Activated T-cell treated with anti-CD3 and anti-CD28 coated beads, Interleukin-2, amount 50 U/mL, for 72 hours (primary cell): ENCODE measurements around the gene CDH4. TPM values are rescaled to one million over a fixed set of nuclear protein-coding genes. Genes with fewer than 3 reads are reported as not detected.
"Not testable (repeated sequence)": the region's sequence is repeated elsewhere in the genome, so short reads cannot be mapped to it uniquely, and the experiment has no call there.

Experiments
- ATAC-seq, 2 donors: fragments of 150-1000 bp; cut with Tn5 transposase; replicated peaks in 1 of 2; 2 replicates each; pipeline ENCODE4 v1.10.0; 2021; ENCODE audit warnings: moderate library complexity in 2 of 2, mild to moderate bottlenecking in 1 of 2
- DNase-seq, 2 donors: peaks; one replicate each; pipeline ENCODE4 v3.0.0; 2021 to 2022; ENCODE audit warnings: mixed read lengths in 1 of 2
- H3K27ac Mint-ChIP-seq: one replicate; pipeline ENCODE4 v1.8.0; 2022; ENCODE audit warnings: mild to moderate bottlenecking, moderate library complexity, mixed read lengths
- H3K27me3 Mint-ChIP-seq: one replicate; pipeline ENCODE4 v1.8.0; 2022; ENCODE audit warnings: low read depth, mixed read lengths
- H3K36me3 Mint-ChIP-seq, 2 donors: one replicate each; pipeline ENCODE4 v1.8.0; 2022; ENCODE audit warnings: mixed read lengths in 2 of 2, mild to moderate bottlenecking in 1 of 2; ENCODE audit not compliant: insufficient read depth in 2 of 2
- H3K4me1 Mint-ChIP-seq: one replicate; pipeline ENCODE4 v1.8.0; 2022; ENCODE audit warnings: low read depth, mixed read lengths
- H3K4me3 Mint-ChIP-seq, 2 donors: one replicate each; pipeline ENCODE4 v1.8.0; 2022; ENCODE audit warnings: mild to moderate bottlenecking in 2 of 2, mixed read lengths in 2 of 2, moderate library complexity in 2 of 2
- H3K9me3 Mint-ChIP-seq, 2 donors: one replicate each; pipeline ENCODE4 v1.8.0; 2022; ENCODE audit warnings: mixed read lengths in 2 of 2
- total RNA-seq, 2 donors: library from RNA; stranded (reverse); gene quantifications; one replicate each; pipeline ENCODE4 v1.2.3, GENCODE V29; 2022

CDH4 gene
- total RNA-seq, 2 donors from 2014 or later = 0.17 to 0.35 TPM

GRCh38 chr20:61853073-61854005, 601.3 kb downstream of the CDH4 start:
- ATAC-seq (no peak), DNase-seq (no peak)
- Mint-ChIP-seq H3K27me3 (no peaks in the 10 kb centered on the region), H3K9me3 (no peaks in the 10 kb centered on the region), H3K4me3 (no peak overlapping the region), H3K27ac (no peak overlapping the region), H3K36me3 (no peaks in the 10 kb centered on the region), H3K4me1 (no peaks in the 10 kb centered on the region)

- not testable (repeated sequence) for H3K27ac Mint-ChIP-seq, H3K27me3 Mint-ChIP-seq, ATAC-seq, H3K9me3 Mint-ChIP-seq, H3K36me3 Mint-ChIP-seq, H3K4me3 Mint-ChIP-seq, DNase-seq, H3K4me1 Mint-ChIP-seq
These were observed 602.5 kb downstream of the CDH4 start for GRCh38 chr20:61854538-61854937.

- Mint-ChIP-seq H3K36me3 (no peaks in the 10 kb centered on the region), H3K4me3 (no peak overlapping the region), H3K27ac (no peak overlapping the region), H3K27me3 (no peaks in the 10 kb centered on the region), H3K4me1 (no peaks in the 10 kb centered on the region), H3K9me3 (no peaks in the 10 kb centered on the region)
- no peak for ATAC-seq
- DNase-seq = no peak
These were observed 603.2 kb downstream of the CDH4 start for GRCh38 chr20:61855286-61855685.

- Mint-ChIP-seq H3K27ac (no peak overlapping the region), H3K4me1 (no peaks in the 10 kb centered on the region), H3K4me3 (no peak overlapping the region), H3K36me3 (no peaks in the 10 kb centered on the region), H3K27me3 (no peaks in the 10 kb centered on the region), H3K9me3 (no peaks in the 10 kb centered on the region)
- DNase-seq (no peak), ATAC-seq (no peak)
These were observed 604.8 kb downstream of the CDH4 start for GRCh38 chr20:61856626-61857413.

DNA sequence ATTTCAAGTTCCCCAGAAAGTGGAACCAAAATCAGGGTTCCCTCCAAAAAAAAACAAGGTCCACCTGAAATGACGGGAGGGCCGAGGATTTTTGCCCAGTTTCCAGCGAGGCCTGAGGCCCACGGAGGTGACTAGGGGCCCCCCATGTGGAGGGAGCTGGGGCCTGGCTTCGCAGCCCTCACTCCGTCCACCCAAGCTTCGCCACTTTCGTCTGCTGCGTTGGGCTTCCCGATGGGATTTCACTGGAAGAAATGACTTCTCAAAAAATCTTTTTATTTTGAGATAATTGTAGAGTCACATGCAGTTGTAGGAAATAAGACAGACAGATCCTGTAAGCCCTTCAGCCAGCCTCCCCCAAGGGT, 605.3 kb downstream of the CDH4 start:
- Mint-ChIP-seq H3K4me3 (no peak overlapping the region), H3K27me3 (no peaks in the 10 kb centered on the region), H3K36me3 (no peaks in the 10 kb centered on the region), H3K9me3 (no peaks in the 10 kb centered on the region), H3K4me1 (no peaks in the 10 kb centered on the region), H3K27ac (no peak overlapping the region)
- no peak for ATAC-seq
- DNase-seq = no peak

DNA sequence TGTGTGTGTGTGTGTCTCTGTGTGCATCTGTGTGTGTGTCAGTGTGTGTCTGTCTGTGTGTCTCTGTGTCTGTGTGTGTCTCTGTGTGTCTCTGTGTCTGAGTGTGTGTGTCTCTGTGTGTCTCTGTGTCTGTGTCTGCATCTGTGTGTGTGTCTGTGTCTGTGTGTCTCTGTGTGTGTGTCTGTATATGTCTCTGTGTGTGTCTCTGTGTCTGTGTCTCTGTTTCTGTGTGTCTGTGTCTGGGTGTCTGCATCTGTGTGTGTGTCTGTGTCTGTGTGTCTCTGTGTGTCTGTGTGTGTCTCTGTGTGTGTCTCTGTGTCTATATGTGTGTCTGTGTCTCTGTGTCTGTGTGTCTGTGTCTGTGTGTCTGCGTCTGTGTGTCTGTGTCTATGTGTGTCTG, 605.8 kb downstream of the CDH4 start:
- no peaks in the 10 kb centered on the region for H3K36me3 Mint-ChIP-seq
- DNase-seq = no peak
- no peak overlapping the region for H3K4me3 Mint-ChIP-seq
- H3K9me3 Mint-ChIP-seq = no peaks in the 10 kb centered on the region
- ATAC-seq = no peak
- no peak overlapping the region for H3K27ac Mint-ChIP-seq
- no peaks in the 10 kb centered on the region for H3K27me3 Mint-ChIP-seq
- H3K4me1 Mint-ChIP-seq = no peaks in the 10 kb centered on the region

DNA sequence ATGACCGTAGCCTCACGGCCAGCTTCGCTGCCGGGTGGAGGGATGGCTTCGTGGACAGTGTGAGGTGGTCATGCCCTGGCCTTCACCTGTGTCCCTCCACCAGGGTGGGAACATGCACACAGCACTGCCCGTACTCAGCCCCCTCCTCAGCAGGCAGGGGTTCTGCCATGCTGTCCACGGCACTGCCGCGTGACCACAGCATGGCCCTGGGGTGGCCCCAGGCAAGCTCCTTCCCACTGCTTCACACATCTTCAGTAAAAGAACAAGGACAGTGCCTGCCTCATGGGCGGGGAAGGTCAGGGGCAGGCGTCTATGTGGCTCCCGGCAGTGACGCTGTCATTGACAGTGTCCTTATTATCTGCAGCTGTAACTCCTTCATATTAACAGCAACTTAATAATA, 607.7 kb downstream of the CDH4 start:
- Mint-ChIP-seq H3K27me3 (no peaks in the 10 kb centered on the region), H3K36me3 (no peaks in the 10 kb centered on the region), H3K4me3 (no peak overlapping the region), H3K27ac (no peak overlapping the region), H3K9me3 (no peaks in the 10 kb centered on the region), H3K4me1 (no peaks in the 10 kb centered on the region)
- DNase-seq (no peak), ATAC-seq (no peak)

GRCh38 chr20:61860260-61860987, 608.4 kb downstream of the CDH4 start:
- peaks cover 4% of the 10 kb centered on the region in 2 donors for H3K36me3 Mint-ChIP-seq
- H3K4me1 Mint-ChIP-seq = no peaks in the 10 kb centered on the region
- H3K9me3 Mint-ChIP-seq = peaks cover 4% of the 10 kb centered on the region in 2 donors
- DNase-seq (no peak), ATAC-seq (no peak)
- no peak overlapping the region for H3K4me3 Mint-ChIP-seq
- no peak overlapping the region for H3K27ac Mint-ChIP-seq
- H3K27me3 Mint-ChIP-seq = no peaks in the 10 kb centered on the region

GRCh38 chr20:61861054-61861841, 609.2 kb downstream of the CDH4 start:
- H3K4me3 Mint-ChIP-seq = no peak overlapping the region
- no peaks in the 10 kb centered on the region for H3K27me3 Mint-ChIP-seq
- no peaks in the 10 kb centered on the region for H3K4me1 Mint-ChIP-seq
- peaks cover 5 to 6% of the 10 kb centered on the region in 2 donors for H3K36me3 Mint-ChIP-seq
- peaks cover 7 to 8% of the 10 kb centered on the region in 2 donors for H3K9me3 Mint-ChIP-seq
- DNase-seq (no peak), ATAC-seq (no peak)
- H3K27ac Mint-ChIP-seq = no peak overlapping the region

DNA sequence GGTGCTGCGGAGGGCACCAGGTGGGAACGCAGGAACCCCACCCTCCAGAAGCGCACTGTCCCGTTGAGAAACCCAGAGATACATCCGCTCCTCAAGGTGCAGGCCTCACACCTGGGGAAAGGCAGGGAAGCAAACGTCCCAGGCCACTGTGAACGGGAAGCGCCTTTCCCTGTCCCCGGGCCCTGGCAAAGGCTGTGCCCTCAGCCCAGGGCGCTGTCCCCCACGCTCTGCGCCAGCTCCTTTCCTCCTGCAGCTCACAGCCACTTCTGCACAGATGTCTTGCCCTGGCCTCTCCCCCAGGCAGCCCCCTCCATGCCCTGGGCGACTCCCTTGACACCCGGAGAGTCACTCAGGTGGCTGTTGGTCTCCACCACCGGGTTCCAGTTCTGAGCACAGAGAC, 609.8 kb downstream of the CDH4 start:
- Mint-ChIP-seq H3K4me3 (no peak overlapping the region), H3K9me3 (peaks cover 7 to 11% of the 10 kb centered on the region in 2 donors)

GRCh38 chr20:61862881-61863280, 610.8 kb downstream of the CDH4 start:
- Mint-ChIP-seq H3K27me3 (no peaks in the 10 kb centered on the region), H3K4me1 (no peaks in the 10 kb centered on the region), H3K27ac (no peak overlapping the region), H3K4me3 (no peak overlapping the region), H3K36me3 (peaks cover 5 to 6% of the 10 kb centered on the region in 2 donors), H3K9me3 (peaks cover 7 to 11% of the 10 kb centered on the region in 2 donors)
- ATAC-seq = no peak
- no peak for DNase-seq

More for the DNA sequence above, 609.8 kb downstream of the CDH4 start:
- no peaks in the 10 kb centered on the region for H3K4me1 Mint-ChIP-seq
- peaks cover 5 to 6% of the 10 kb centered on the region in 2 donors for H3K36me3 Mint-ChIP-seq
- DNase-seq (no peak), ATAC-seq (no peak)
- H3K27ac Mint-ChIP-seq = no peak overlapping the region
- no peaks in the 10 kb centered on the region for H3K27me3 Mint-ChIP-seq

GRCh38 chr20:61864481-61864880, 612.4 kb downstream of the CDH4 start:
- Mint-ChIP-seq H3K4me3 (no peak overlapping the region), H3K27me3 (no peaks in the 10 kb centered on the region), H3K27ac (no peak overlapping the region), H3K9me3 (peaks cover 7 to 11% of the 10 kb centered on the region in 2 donors), H3K36me3 (peaks cover 5 to 6% of the 10 kb centered on the region in 2 donors), H3K4me1 (no peaks in the 10 kb centered on the region)
- ATAC-seq (no peak), DNase-seq (no peak)
